ENCODE data around the gene NOVA1. TPM values are rescaled to one million over a fixed set of nuclear protein-coding genes. Genes with fewer than 3 reads are reported as not detected.

The NOVA1 gene
- total RNA-seq, 2 experiments from 2014 or later, result not detected

- Mint-ChIP-seq H3K4me3 (no peak overlapping the region), H3K27me3 (ENCODE audit: low read depth) (no peaks in the 10 kb centered on the region), H3K36me3 (ENCODE audit: low read depth) (no peaks in the 10 kb centered on the region), H3K9me3 (peaks cover 16% of the 10 kb centered on the region), H3K4me1 (ENCODE audit: low read depth) (no peaks in the 10 kb centered on the region), H3K27ac (no peak overlapping the region)
- intact Hi-C loops (cut with micrococcal nuclease), result no loop called here
- no peak for DNase-seq
- CTCF ChIA-PET, result interaction anchor here (0.7 kb wide), 1 partner anchor 35 kb away, joined by 4 read pairs; no protein-coding TSS in a partner anchor
Measured at GRCh38 chr14:26412421-26412820, 185.4 kb downstream of the NOVA1 start.

DNA sequence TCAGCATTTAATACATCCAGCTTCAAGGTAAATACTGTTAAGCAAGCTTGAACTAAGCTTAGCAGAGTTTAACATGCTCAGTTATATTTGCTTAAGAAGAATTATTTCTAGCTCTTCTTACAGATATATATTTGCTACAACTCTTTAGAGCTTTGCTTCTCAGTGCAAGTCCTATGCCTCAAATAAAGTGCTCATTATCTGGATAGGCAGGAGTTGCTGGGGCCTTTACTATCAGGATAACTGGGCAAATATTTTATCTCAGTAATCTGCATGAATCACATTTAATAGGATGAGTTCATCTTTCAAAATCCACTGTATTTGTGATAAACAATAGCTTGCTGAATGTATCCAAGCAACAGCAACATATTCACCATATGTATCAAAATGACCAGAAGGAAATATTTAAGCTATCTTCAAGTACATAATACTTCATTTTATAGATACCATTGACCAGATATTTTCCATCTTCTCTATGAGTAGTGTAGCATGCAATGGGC, 187.6 kb downstream of the NOVA1 start:
- DNase-seq, result no peak
- CTCF ChIA-PET, result no interaction called here
- H3K27ac Mint-ChIP-seq, result no peak overlapping the region
- no peaks in the 10 kb centered on the region for H3K27me3 Mint-ChIP-seq (ENCODE audit: low read depth)
- no peaks in the 10 kb centered on the region for H3K36me3 Mint-ChIP-seq (ENCODE audit: low read depth)
- no peak overlapping the region for H3K4me3 Mint-ChIP-seq
- H3K4me1 Mint-ChIP-seq (ENCODE audit: low read depth), result no peaks in the 10 kb centered on the region
- intact Hi-C loops (cut with micrococcal nuclease), result no loop called here
- H3K9me3 Mint-ChIP-seq, result peaks cover 10% of the 10 kb centered on the region

GRCh38 chr14:26404927-26405326, 192.9 kb downstream of the NOVA1 start:
- Mint-ChIP-seq H3K27ac (no peak overlapping the region), H3K4me1 (ENCODE audit: low read depth) (no peaks in the 10 kb centered on the region), H3K4me3 (no peak overlapping the region), H3K36me3 (ENCODE audit: low read depth) (no peaks in the 10 kb centered on the region), H3K9me3 (peaks cover 7% of the 10 kb centered on the region), H3K27me3 (ENCODE audit: low read depth) (no peaks in the 10 kb centered on the region)
- DNase-seq, result no peak
- intact Hi-C loops (cut with micrococcal nuclease), result no loop called here
- CTCF ChIA-PET, result no interaction called here

DNA sequence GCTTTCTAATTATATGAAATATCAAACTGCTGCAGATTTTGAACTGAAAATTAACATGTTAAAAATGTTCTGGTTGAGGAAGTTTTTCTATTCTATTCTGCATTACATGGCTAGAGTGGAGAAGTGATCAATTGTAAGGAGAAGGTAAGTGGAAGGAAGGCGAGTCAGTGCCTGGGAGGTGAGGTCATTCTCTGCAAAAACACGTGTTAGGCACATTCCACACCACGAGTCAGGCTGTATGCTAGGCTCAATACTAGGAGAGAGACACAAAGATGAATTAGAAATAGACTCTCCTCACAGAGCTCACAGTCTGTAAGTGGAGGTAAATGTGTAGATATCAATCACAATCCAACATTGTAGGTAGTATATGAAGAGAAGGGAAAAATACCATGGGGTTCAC, 194.1 kb downstream of the NOVA1 start:
- Mint-ChIP-seq H3K27ac (no peak overlapping the region), H3K4me1 (ENCODE audit: low read depth) (no peaks in the 10 kb centered on the region), H3K9me3 (peaks cover 9% of the 10 kb centered on the region), H3K4me3 (no peak overlapping the region), H3K27me3 (ENCODE audit: low read depth) (no peaks in the 10 kb centered on the region), H3K36me3 (ENCODE audit: low read depth) (no peaks in the 10 kb centered on the region)
- intact Hi-C loops (cut with micrococcal nuclease), result no loop called here
- DNase-seq, result no peak
- CTCF ChIA-PET, result no interaction called here

DNA sequence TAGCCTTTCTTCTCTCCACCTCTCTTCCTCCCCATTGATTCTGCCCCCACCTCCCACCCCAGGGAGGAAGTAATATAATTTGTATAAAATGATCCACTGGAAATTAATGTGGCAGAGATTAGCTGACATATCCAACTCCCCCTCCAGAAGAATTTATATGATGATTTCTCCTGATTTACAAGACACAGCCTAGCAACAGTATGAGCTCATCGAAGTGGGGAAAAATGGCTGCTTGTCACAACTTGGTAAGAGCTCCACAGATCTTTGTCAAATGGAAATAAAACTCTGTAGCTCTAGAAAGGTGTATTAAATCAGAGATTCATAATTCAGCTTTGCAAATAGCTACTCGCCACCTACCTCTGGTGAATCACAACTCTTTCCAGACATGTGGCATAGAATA, 195.7 kb downstream of the NOVA1 start:
- CTCF ChIA-PET, result interaction anchor here (1.1 kb wide), 1 partner anchor 9 kb away, joined by 3 read pairs; no protein-coding TSS in a partner anchor
- Mint-ChIP-seq H3K4me1 (ENCODE audit: low read depth) (no peaks in the 10 kb centered on the region), H3K27ac (no peak overlapping the region), H3K36me3 (ENCODE audit: low read depth) (no peaks in the 10 kb centered on the region), H3K9me3 (peaks cover 8% of the 10 kb centered on the region), H3K4me3 (no peak overlapping the region), H3K27me3 (ENCODE audit: low read depth) (no peaks in the 10 kb centered on the region)
- no peak for DNase-seq
- intact Hi-C loops (cut with micrococcal nuclease), result no loop called here

- DNase-seq, result no peak
- CTCF ChIA-PET, result interaction anchor here (1.1 kb wide), 1 partner anchor 10 kb away, joined by 3 read pairs; no protein-coding TSS in a partner anchor
- no peak overlapping the region for H3K27ac Mint-ChIP-seq
- intact Hi-C loops (cut with micrococcal nuclease), result no loop called here
- H3K4me1 Mint-ChIP-seq (ENCODE audit: low read depth), result no peaks in the 10 kb centered on the region
- H3K4me3 Mint-ChIP-seq, result no peak overlapping the region
- H3K9me3 Mint-ChIP-seq, result peaks cover 9% of the 10 kb centered on the region
- H3K36me3 Mint-ChIP-seq (ENCODE audit: low read depth), result no peaks in the 10 kb centered on the region
- no peaks in the 10 kb centered on the region for H3K27me3 Mint-ChIP-seq (ENCODE audit: low read depth)
Measured at GRCh38 chr14:26401179-26401968, 196.5 kb downstream of the NOVA1 start.

DNA sequence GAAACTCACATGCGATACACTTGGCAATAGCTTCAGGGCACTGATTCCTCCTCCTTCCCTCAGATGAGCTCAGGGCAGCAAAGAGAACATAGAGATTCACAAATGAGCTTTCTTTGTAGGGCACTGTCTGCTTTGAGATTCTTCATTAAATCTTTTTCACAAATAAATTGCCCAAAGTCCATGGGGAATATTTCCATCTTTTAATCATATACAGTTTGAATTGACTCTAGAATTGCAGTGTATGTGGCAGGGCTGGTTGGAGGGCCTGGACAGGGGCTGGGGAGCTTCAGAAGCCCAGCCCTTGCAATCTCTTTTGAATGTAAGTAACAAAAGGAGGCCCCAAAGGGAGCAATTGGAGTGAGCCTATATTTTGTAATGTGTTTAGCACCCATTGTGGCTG, 197.5 kb downstream of the NOVA1 start:
- CTCF ChIA-PET, result no interaction called here
- H3K27ac Mint-ChIP-seq, result no peak overlapping the region

DNA sequence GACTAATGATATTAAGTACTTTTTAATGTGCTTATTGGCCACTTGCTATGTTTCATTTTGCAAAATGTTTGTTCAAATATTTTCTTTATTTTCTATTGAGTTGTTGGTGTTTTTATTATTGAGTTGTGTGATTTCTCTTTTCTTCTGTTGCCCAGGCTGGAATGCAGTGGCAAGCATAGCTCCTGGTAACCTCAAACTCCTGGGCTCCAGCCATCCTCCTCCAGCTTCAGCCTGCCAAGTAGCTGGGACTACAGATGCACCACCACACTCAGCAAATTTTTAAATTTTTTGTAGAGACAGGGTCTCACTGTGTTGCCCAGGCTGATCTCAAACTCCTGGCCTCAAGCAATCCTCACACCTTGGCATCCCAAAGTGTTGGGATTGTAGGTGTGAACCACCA, 199.2 kb downstream of the NOVA1 start:
- Mint-ChIP-seq H3K4me1 (ENCODE audit: low read depth) (no peaks in the 10 kb centered on the region), H3K36me3 (ENCODE audit: low read depth) (no peaks in the 10 kb centered on the region), H3K27me3 (ENCODE audit: low read depth) (no peaks in the 10 kb centered on the region), H3K9me3 (peaks cover 13% of the 10 kb centered on the region), H3K4me3 (no peak overlapping the region), H3K27ac (no peak overlapping the region)
- CTCF ChIA-PET, result no interaction called here
- DNase-seq, result no peak
- intact Hi-C loops (cut with micrococcal nuclease), result no loop called here

More for the DNA sequence above, 197.5 kb downstream of the NOVA1 start:
- intact Hi-C loops (cut with micrococcal nuclease), result no loop called here
- no peaks in the 10 kb centered on the region for H3K4me1 Mint-ChIP-seq (ENCODE audit: low read depth)
- H3K9me3 Mint-ChIP-seq, result peaks cover 10% of the 10 kb centered on the region
- no peak overlapping the region for H3K4me3 Mint-ChIP-seq
- no peak for DNase-seq
- no peaks in the 10 kb centered on the region for H3K27me3 Mint-ChIP-seq (ENCODE audit: low read depth)
- no peaks in the 10 kb centered on the region for H3K36me3 Mint-ChIP-seq (ENCODE audit: low read depth)

Data from activated naive CD4-positive, alpha-beta T cell treated with anti-CD3 and anti-CD28 coated beads for 36 hours (primary cell).